Stimulated activated CD4-positive, alpha-beta T cell treated with anti-CD3 and anti-CD28 coated beads, Interleukin-15, amount 100 ng/mL, for 1 hour (primary cell): ENCODE data around the gene MICAL2.

Experiments
- DNase-seq, 2 donors: peaks; one replicate each; pipeline ENCODE4 v3.0.0-alpha.2; 2020; ENCODE audit warnings: low read depth in 1 of 2, low spot score in 1 of 2

Gene MICAL2

DNA sequence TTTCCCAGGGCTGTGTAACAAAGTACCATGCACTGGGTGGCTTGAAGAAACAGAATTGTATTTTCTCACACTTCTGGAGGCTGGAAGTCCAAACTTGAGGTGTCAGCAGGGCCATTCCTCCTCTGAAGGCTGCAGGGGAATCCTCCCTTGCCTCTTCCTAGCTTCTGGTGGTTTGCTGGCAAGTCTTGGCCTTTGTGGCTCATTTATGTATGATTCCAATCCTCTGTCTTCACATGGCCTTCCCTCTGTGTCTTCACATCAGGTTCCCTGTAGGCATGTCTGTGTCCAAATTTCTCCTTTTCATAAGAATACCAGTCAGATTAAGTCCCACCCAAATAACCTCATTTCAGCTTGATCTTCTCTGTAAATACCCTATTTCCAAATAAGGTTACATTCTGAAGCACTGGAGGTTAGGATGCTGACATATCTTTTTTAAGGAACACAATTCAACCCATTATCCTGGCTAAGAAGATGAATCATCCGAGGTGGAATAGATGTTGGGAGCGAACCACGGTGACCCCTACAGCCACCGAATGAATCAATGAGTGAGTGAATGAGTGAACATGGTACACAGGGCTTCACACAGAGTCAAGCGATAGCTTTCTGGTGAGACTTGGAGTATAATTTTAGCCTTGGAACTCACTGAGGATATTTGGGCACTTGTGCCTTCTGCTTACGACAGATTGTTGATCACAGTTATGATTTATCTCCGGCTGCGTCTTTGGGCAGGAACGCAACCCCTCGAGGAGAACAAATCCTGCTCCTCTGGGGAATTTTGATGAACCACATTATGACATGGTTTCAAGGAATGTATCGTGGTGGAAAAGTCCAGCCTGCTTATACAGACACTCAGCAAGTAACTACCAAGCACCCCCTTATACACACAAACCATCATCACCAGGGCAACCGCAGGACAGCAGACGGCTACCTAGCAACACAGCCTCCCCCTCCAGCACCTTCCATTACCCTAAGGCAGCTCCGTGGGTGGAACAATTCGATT, 34.3 kb upstream of the MICAL2 start:
- DNase-seq: no peak

DNA sequence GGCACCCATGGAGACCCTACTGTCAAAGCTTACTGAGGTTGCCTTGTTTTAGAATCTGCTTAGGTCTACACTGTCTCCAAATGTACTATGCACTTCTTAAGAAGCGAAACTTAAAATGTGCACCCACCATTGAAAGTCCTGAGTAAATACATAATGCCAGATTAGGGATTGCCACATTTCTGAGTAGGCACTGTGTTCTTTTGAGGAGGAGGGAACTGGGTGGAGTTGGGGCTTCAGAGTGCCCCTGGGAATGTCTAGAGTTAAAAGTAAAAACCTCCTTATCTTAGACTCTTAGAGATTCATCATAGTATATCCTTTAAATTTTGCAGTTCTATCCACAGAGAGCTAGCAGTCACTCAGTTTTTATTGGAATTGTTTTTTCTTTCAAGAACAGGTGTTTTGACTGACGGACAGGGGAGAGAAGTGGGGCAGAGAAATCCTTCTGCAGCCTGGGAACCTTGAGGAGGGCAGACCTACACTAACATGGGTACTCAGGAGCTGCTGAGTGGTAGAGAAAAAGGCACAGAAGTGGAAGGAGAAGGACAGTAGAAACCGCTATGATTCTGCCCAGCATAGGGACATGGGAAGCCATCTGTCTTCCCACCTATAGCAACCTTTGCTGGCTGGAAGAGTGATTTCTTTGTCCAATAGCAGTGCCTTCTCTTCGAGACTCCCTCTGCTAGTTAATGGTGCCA, 33.4 kb upstream of the MICAL2 start:
- no peak for DNase-seq

DNA sequence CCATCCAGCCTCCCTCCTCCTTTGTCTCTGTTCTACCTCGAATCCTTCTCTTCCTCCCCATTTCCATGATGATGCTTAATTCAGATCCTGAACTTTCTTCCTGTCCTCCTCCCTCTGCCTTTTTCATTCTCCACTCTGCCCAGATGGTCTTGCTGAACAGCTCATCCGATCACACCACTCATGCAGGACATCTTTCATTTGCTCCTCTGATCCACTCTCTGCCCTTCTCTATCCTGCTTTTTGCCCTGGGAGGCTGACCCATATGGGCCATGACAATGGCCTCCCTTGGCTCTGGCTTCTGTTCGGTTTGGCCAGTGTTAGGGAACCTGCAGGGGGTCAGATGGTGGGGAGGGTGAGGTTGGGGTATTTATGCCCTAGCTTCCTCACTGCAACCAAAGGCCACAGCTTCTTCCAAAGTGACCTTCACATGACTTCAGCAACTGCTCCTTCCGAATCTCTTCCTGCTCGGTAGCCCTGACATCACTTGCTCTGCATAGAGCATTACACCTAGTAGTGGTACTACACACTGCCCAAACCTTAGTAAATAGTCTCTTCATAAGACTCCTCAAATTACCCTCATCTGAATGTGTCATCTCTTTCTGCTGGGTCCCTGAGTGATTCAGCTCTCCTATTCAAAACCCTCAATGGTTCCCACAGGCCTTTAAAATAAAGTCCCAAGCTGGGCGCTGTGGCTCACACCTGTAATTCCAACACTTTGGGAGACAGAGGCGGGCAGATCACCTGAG, 32.7 kb upstream of the MICAL2 start:
- no peak for DNase-seq

DNA sequence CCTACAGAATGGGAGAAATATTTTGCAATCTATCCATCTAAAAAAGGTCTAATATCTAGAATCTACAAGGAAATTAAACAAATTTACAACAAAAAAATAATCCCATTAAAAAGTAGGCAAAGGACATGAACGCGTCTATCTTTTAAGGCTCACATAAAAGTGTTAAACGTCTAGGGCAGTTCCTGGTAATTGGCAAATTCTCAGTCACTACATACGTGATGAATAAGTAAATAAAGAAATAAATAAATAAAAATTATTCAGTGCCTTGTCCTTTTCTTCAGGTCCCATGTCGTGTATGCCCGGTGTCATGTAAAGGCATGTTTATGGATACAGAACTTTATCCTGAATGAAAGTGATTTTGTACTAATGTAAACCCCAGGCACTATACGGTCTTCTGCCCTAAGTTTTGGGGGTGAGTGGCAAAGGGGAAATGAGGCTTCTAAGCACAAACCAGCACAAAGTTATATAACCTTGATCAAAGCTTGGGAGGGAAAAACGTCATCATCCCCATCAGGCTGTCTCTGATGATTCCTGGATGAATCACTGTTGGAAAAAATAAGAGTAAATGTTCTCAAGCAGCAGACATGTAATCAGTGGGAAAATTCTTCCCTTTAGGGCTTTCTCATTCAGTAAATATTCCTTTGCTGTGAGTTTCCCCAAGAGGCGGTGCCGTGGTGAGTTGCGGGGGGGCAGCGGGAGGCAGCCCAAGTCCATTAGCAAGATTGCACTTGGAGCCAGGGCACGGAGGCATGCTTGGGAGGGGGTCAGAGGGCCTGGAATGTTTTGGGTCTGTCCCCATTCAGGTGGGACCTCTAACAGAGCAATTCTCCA, 30.4 kb upstream of the MICAL2 start:
- DNase-seq: no peak

DNA sequence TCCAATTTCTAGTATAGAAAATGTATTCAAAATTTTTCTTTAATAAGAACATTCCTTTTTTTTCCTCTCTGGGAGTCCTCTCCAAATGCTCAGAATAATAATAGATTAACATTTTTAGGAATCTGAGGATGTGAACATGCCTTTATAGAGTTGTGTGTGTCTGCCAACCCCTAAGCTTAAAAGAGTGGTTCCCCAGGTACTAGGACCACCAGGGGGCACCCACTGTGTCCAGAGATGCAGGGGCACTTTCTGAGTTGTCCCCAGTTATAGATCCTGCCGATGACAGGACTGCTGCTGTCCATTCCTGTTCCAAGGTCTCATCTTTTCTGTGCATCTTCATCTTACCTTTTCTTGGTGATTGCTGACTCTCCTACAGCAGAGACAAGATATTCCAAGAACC, 27.0 kb upstream of the MICAL2 start:
- no peak for DNase-seq

DNA sequence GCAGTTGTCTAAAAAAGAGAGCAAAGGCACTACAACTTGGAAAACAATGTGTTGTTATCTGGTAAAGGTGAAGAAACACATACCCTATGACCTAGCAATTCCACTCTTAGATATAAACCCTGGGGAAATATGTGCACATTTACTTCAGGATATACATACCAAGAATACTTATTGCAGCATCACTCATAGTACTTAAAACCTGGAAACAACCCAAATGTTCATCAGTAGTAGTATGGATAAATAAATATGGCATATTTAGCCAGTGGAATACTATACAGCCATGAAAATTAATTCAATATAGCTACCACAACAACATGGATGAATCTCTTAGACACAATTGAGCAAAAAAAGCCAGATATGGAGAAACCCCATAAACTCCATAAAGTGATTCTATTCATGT, 26.1 kb upstream of the MICAL2 start:
- no peak for DNase-seq

DNA sequence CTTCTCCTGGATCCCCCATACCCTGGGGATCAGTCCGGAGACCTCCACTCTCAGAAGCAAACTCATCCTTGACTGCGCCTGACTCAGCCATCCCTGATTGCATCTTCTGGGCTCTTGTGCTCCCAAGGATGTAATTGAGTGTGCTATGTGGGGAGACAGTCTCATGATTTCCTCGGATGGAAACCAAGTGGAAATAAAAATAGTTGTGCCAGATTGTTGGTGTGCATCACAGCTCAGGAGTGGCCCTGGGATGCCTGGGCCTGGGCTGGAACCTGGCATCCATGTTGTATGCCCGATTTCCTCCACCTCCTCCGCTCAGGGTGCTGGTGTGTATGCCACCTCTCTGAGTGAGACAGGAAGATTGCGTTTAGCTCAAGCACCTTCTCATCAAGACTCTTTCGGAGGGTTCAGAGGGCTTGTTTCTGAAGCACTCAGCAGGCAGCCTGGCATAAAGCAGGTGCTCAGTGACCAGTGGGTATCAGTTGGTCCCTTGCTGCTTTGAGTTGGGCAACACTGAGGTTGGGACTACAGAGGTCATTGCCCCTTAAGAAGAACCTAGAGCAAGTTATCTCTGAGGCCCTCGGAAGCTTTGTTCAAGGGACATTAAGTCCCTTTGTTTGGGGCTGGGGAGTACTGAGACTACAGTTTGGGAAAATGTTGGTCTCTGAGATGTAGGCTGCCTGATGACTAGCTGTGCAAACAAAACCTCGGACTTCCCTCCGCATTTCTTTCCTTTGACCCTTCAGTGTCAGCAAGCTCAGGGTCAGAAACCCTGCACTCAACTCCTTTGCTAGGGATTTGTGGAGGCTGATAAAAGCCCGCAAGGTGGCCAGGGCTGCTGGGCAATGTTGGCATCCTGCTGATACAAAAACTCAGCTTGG, 24.8 kb upstream of the MICAL2 start:
- DNase-seq: no peak

DNA sequence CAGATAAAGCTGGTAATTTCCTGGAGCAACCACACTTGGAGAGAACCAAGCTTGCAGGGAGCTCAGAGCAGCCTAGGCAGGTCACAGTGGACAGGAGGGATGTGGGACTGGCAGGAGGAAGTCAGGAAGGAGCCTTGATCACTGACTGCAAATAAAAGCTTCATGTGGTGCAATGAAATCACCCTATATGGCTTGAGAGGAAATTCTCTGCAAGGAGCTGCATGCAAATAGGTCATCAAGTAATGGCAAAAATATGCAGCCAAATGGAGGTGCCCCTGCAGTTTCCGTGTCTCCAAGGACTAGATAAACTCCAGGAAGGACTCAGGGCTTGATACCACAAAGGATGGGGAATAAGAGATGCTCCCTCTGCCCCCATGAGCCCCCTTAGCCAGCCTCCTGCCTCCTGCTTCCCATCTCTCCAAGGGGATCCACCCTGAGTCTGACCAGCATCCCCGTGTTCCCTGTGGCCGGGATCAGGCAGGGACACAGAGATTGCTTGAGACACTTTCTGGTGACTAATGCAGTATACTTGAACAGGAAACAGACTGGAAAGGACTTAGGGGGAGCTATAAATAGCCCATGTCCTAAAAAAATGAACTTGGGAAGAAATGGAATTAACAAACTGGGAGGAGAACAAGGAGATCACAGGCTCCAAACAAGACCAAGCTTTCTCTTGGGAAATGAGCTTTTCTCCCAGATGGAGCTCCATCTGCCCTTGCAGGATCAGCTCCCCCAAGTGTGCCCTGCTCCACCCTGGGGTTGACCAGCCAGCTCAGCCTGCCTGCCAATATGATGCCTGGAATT, 23.9 kb upstream of the MICAL2 start:
- no peak for DNase-seq

DNA sequence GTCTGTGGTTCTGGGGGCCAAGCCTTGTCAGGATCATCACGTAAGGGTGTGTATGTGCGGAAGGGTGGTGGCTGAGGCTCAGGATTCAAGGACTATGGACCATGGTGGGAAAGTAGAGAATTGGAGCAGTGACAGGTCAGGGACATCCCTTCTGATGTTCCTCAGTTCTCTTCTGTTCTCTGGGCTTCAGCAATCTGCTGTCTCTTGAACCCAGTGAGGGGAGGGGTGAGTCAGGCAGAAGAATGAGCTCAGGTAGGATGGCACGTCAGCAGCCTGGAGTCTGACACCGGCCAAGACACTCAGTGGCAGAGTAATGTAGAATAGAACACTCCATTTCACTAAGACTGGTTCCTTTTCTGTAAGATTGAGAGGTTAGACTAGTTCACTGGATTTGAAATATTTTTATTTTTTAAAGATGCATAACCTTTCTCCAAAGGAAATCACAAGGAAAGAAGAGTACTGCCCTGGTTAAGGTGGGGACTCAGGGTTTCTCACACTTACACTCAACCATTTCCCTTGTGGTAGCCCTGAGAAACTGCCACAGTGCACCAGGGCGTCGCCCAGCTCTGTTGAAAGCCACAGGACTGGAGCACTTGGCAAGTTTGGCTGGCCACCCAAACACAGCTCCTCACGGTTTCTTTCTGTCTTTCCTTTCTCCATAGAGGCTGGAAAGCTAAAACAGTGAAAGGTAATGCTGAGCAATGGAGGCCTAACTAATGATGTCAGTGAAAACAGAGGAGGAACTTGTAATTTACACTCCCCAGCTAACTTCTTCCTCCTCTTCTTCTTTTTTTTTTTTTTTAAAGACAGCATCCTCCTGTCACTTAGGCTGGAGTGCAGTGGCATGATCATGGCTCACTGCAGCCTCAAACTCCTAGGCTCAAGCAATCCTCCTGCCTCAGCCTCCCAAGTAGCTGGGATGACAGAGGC, 23.1 kb upstream of the MICAL2 start:
- DNase-seq: no peak

DNA sequence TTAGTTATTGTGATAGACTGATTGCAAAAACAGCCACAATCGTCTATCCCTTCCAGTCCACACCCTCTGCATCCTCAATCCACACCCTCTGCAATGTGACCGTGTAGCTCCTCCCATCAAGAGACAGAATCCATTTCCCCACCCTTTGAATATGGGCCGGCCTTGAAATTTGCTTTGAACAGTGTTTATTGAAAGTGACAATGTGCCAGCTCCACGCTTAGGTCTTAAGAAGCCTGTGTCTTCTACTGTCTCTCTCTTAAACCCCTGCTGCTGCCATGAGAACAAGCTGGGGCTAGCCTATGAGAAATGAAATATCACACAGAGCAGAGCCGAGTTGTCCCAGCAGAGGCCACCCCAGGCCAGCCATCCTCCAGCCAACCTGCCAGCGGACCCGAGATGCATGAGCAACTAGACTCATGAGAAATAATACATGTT, 22.3 kb upstream of the MICAL2 start:
- DNase-seq: no peak

DNA sequence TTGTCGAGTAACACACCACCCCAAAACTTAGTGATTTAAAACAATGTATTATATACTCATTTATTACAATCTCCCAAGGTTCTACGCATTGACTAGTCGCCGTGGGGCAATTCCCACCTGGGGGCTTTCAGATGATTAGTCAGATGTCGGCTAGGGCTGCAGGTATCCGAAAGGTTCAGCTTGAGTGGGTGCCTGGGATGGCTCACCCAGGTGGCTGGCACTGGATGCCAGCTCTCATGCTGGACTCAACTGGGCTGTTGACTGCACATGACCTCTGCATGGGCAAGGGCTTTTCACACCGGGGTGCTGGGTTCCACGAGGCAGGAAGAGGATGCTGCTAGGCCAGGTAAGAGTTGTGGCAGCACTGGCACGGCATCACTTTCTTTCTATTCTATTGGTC, 21.9 kb upstream of the MICAL2 start:
- DNase-seq: no peak

DNA sequence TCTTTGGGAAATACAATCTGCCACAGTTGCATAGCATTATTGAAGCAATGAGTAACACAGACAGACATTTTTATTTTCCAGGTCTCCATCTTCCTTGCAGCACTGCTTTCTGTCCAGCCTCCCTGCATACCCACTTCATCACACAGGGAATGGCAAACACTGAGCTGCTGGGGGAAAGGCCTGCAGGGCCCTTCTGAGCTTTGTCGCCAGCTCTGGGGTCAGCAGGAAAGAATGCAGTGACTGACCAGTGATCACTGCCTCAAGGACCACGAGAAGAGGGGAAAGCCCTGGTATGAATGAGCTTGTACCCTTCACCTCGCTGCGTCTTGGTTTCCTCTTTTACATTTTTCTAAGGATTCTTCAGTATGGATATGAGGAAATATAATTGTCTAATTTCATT, 21.3 kb upstream of the MICAL2 start:
- DNase-seq: no peak

DNA sequence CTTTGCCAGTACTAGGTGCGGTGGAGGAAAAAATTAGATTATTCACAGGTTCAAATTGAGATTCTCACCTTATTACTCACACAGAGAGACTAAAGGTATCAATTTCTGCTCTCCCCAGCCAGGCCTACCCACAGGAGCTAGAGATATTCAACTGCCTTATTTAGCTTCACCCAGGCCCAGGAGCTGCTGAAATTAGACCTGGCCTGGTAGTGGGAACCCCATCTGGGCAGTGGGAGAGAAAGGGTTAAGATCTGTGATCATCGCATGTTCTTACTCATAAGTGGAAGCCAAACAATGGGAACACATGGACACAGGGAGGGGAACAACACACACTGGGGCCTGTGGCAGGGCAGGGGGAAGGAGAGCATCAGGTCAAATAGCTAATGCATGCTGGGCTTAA, 20.9 kb upstream of the MICAL2 start:
- no peak for DNase-seq

DNA sequence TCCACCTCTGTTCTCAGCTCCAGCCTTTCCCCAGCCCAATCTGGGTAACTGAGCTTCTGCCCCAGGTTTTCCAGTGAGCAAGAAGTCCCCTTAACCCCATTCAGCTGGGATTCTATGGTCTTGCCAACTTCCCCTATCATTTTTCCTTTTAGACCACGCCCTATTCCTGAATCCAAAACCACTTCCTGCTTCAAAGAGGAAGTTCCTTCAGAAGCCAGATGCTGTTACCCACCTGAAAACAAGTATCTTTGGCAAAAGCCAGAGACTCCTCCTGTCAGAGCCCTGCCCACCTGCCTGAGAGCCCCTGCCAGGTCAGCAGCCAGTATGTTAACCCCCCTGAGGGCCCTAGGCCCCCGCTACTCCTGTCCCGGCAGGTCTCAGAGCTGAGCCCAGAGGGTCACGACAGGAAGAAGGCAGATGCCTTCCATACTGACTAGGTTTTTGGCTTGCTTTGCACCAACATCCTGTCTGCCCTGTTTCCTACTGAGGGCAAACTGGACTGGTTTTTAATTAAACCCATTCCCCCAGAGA, 20.3 kb upstream of the MICAL2 start:
- DNase-seq: no peak

DNA sequence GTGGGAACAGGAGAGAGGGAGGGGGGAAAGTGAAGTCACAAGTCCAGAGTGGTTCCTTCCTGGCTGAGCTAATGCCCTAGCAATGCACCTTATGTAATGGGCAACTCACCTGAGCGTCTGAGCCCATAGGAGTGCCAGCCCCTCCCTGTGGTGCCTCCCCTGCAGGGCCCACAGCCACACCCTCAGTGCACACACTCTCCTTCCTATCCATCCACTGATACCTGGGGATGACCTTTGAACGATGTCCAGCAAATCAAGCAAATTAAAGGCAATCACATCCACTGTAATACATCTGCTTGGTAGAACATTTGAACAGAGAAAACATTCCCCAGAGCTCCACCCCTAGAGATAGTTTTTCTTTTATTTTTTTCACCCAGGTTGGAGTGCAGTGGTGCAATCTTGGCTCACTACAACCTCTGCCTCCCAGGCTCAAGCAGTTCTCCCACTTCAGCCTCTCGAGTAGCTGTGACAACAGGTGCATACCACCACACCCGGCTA, 19.6 kb upstream of the MICAL2 start:
- no peak for DNase-seq

DNA sequence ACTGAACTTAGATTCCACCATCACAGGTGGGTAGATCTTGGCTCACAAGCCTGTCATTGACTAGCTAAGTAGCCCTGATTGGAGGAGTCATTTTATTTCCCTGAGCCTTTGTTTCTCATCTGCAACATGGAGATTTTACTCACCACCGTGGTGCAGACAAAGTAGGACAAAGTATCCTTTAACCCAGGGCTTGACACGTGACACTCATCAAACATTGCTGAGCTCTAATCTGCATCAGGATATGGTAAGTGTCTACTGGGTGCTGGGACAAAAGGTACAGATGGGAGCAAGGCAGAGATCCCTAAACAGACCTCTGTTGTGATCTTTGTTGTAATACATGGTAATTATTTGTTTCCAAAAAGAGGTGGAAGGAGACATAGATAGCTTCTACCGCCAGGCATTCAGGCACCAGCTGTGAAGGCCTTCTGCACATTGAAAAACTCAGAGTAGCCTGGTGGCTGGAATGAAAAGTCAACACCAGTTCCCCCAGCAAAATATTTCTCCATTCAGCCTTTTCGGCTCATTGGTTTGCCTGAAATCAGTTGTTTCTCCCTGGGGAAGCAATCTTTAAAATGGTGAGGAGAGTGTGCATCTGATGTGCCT, 18.3 kb upstream of the MICAL2 start:
- DNase-seq: no peak

DNA sequence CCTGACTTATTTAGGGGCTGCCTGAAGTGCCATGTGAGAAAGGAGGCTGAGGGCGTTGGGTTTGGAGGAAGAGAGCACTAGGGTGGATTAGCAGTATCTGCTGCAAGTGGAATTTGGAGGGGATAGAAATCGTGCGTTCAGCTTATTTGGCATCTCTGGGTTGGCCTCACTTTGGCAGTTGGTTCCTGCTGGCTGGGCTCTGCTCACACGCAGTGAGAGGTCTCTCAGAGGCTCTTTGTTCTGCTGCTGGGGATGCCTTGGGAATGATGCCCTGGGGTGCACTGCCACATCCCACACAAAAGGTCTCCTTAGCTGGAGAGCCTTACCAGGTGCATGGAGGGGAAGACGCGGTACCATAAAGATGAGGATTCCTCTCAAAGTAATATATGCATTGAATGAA, 17.7 kb upstream of the MICAL2 start:
- DNase-seq: no peak
